ENCODE measurements around the gene BMAL1. TPM values are rescaled to one million over a fixed set of nuclear protein-coding genes. Genes with fewer than 3 reads are reported as not detected.

The BMAL1 gene
- total RNA-seq, 1 donor from 2014 or later: 7.4 TPM

Other genes with a start within 250 kb of the BMAL1 start
- 86.8 and 94.1 TPM in 2 replicates for gene BTBD10, start 185.4 kb downstream of the BMAL1 start, total RNA-seq
- gene PTH, start 218.2 kb downstream of the BMAL1 start, total RNA-seq: not detected in 2 replicates

Measured in dermis microvascular lymphatic vessel endothelial cell (primary cell).